ENCODE results near the gene TNS3. TPM values are rescaled to one million over a fixed set of nuclear protein-coding genes. Genes with fewer than 3 reads are reported as not detected.
A peak's percentile ranks its signal among the peaks of the same experiment; 100 is the strongest.

TNS3 gene
- total RNA-seq, 1 experiment from 2014 or later, result 533 TPM

DNA sequence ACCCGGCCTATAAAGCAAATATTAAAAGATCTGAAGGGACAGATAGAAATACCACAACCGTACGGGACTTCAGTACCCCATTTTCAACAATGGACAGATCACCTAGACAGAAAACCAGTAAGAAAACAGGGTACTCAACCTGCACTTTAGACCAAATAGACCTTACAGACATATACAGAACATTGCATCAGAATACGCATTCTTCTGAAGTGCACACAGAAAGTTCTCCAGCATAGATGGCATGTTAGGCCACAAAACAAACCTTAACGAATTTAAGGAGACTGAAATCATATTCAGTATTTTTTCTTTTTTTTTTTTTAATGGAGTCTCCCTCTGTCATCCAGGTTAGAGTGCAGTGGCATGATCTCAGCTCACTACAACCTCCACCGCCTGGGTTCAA lies 151.5 kb downstream of the TNS3 start:
- intact Hi-C loops (cut with micrococcal nuclease; ENCODE audit: unreplicated experiment) (no loop called here), in situ Hi-C loops (cut with HindIII; ENCODE audit: low pct_unique_long_range_greater_than_20kb, low sequenced_read_pairs) (no loop called here)
- TF ChIP-seq POLR2AphosphoS5 (IDR thresholded peaks at IDR 0.05; ENCODE audit: low read depth, low read length) (no peak), REST (IDR thresholded peaks at IDR 0.05; ENCODE audit: insufficient read depth in 1 of 2, low read depth in 2 of 2, low read length in 1 of 2) (no peak), SIN3A (IDR thresholded peaks at IDR 0.05; ENCODE audit: borderline replicate concordance, insufficient read depth, low read depth, low read length) (no peak), TCF7L2 (IDR thresholded peaks at IDR 0.05; ENCODE audit: low read depth, low read length) (no peak), CTCF (IDR thresholded peaks at IDR 0.05) (no peak)
- peaks cover 59% of the 10 kb centered on the region for H3K36me3 ChIP-seq (ENCODE audit: control insufficient read depth, insufficient read depth, low read length)
- no peaks in the 10 kb centered on the region for H3K27me3 ChIP-seq (ENCODE audit: control insufficient read depth, insufficient read depth, low read length)
- ChIA-PET CTCF (no interaction called here), POLR2A (interaction anchor here (0.7 kb wide), 1 partner anchor 308 kb away, joined by 7 read pairs; no protein-coding TSS in a partner anchor)
- ATAC-seq (no peak), DNase-seq (ENCODE audit: low read depth, low spot score) (no peak)
- H3K4me1 ChIP-seq (ENCODE audit: control insufficient read depth, insufficient read depth, low read length), result peaks cover 20% of the 10 kb centered on the region; the same call in 1 of the 2 replicates
- peak overlapping the region; percentile 25; the same call in 1 of the 2 replicates for H3K27ac ChIP-seq (ENCODE audit: low read length)
- H3K9me3 ChIP-seq (ENCODE audit: control insufficient read depth, insufficient read depth, low read depth, low read length), result no peaks in the 10 kb centered on the region
- no peak overlapping the region for H3K4me3 ChIP-seq (ENCODE audit: low read depth in 2 of 2, low read length in 2 of 2)
- BruUV-seq (replicated peaks), result no TSS peak

- ATAC-seq (peak; percentile 39), DNase-seq (ENCODE audit: low read depth, low spot score) (no peak)
- peaks cover 8% of the 10 kb centered on the region; the same call in 1 of the 2 replicates for H3K4me1 ChIP-seq (ENCODE audit: control insufficient read depth, insufficient read depth, low read length)
- CTCF ChIA-PET, result no interaction called here
- no peaks in the 10 kb centered on the region for H3K27me3 ChIP-seq (ENCODE audit: control insufficient read depth, insufficient read depth, low read length)
- H3K27ac ChIP-seq (ENCODE audit: low read length), result no peak overlapping the region; the same call in 1 of the 2 replicates
- H3K9me3 ChIP-seq (ENCODE audit: control insufficient read depth, insufficient read depth, low read depth, low read length), result no peaks in the 10 kb centered on the region
- in situ Hi-C loops (cut with HindIII; ENCODE audit: low pct_unique_long_range_greater_than_20kb, low sequenced_read_pairs), result no loop called here
- H3K4me3 ChIP-seq (ENCODE audit: low read depth in 2 of 2, low read length in 2 of 2), result no peak overlapping the region
- intact Hi-C loops (cut with micrococcal nuclease; ENCODE audit: unreplicated experiment), result no loop called here
- TF ChIP-seq TCF7L2 (IDR thresholded peaks at IDR 0.05; ENCODE audit: low read depth, low read length) (no peak), CTCF (IDR thresholded peaks at IDR 0.05) (no peak), REST (IDR thresholded peaks at IDR 0.05; ENCODE audit: insufficient read depth in 1 of 2, low read depth in 2 of 2, low read length in 1 of 2) (no peak), POLR2AphosphoS5 (IDR thresholded peaks at IDR 0.05; ENCODE audit: low read depth, low read length) (no peak), SIN3A (IDR thresholded peaks at IDR 0.05; ENCODE audit: borderline replicate concordance, insufficient read depth, low read depth, low read length) (no peak)
- POLR2A ChIA-PET, result no interaction called here
- H3K36me3 ChIP-seq (ENCODE audit: control insufficient read depth, insufficient read depth, low read length), result peaks cover 55% of the 10 kb centered on the region
- no TSS peak for BruUV-seq (replicated peaks)
These were observed 153.0 kb downstream of the TNS3 start for GRCh38 chr7:47428768-47429472.
